WTC11 (cell line): ENCODE data around the gene SLF1. TPM values are rescaled to one million over a fixed set of nuclear protein-coding genes. Genes with fewer than 3 reads are reported as not detected.
"Not testable (repeated sequence)": the region's sequence is repeated elsewhere in the genome, so short reads cannot be mapped to it uniquely, and the experiment has no call there.

Experiments
- ATAC-seq: fragments of 200-7000 bp; cut with Tn5 transposase; 2 replicates; pipeline ENCODE4 v1.10.0; 2021; ENCODE audit warnings: mild to moderate bottlenecking, moderate library complexity
- CTCF ChIA-PET: fragments of 300-600 bp; sonication (Branson Sonifier 250); formaldehyde crosslinking; loops from one replicate; lab custom pipeline; 2021; ENCODE audit warnings: antibody characterized with exemption; lab: Charles Lee
- POLR2A ChIA-PET: fragments of 350-600 bp; sonication (Branson Sonifier 250); formaldehyde crosslinking; loops from one replicate; lab custom pipeline; 2021; ENCODE audit warnings: antibody characterized with exemption; lab: Charles Lee
- DNase-seq: peaks from one replicate; pipeline ENCODE4 v3.0.0; 2021; ENCODE audit warnings: low spot score
- H3K27ac Mint-ChIP-seq: 2 replicates; pipeline ENCODE4 v1.8.0; 2021; ENCODE audit warnings: mixed read lengths
- H3K27me3 Mint-ChIP-seq: 2 replicates; pipeline ENCODE4 v1.8.0; 2021; ENCODE audit warnings: low read depth, mild to moderate bottlenecking, moderate library complexity, mixed read lengths
- H3K36me3 Mint-ChIP-seq: 2 replicates; pipeline ENCODE4 v1.8.0; 2021; ENCODE audit warnings: mixed read lengths
- H3K4me1 Mint-ChIP-seq: 2 replicates; pipeline ENCODE4 v1.8.0; 2022; ENCODE audit warnings: mixed read lengths
- H3K4me3 Mint-ChIP-seq: 2 replicates; pipeline ENCODE4 v1.8.0; 2021; ENCODE audit warnings: mild to moderate bottlenecking, moderate library complexity, mixed read lengths
- H3K9me3 Mint-ChIP-seq: 2 replicates; pipeline ENCODE4 v1.8.0; 2021; ENCODE audit warnings: mixed read lengths
- ARID4B ChIP-seq: sonication (generic); formaldehyde crosslinking; IDR thresholded peaks from 2 replicates; pipeline ENCODE4 v1.8.0; 2023; ENCODE audit warnings: missing genetic modification reagents, mild to moderate bottlenecking, borderline replicate concordance
- ELF4 ChIP-seq: sonication (generic); formaldehyde crosslinking; IDR thresholded peaks from 2 replicates; pipeline ENCODE4 v1.8.1; 2022; ENCODE audit warnings: low read depth, mild to moderate bottlenecking, moderate library complexity, missing genetic modification reagents
- EMX1 ChIP-seq: fragments of 250-450 bp; sonication (Bioruptor Pico); IDR thresholded peaks from 2 replicates; pipeline ENCODE4 v1.8.0; 2021; ENCODE audit warnings: mild to moderate bottlenecking
- ESRRA ChIP-seq: sonication (generic); formaldehyde crosslinking; IDR thresholded peaks from 2 replicates; pipeline ENCODE4 v1.8.1; 2022; ENCODE audit warnings: mild to moderate bottlenecking, missing genetic modification reagents, borderline replicate concordance
- IRF2 ChIP-seq: sonication (generic); formaldehyde crosslinking; IDR thresholded peaks from 2 replicates; pipeline ENCODE4 v1.8.0; 2022; ENCODE audit warnings: low read depth, missing genetic modification reagents, borderline replicate concordance
- NR1H2 ChIP-seq: sonication (generic); formaldehyde crosslinking; IDR thresholded peaks from 2 replicates; pipeline ENCODE4 v1.9.0; 2021; ENCODE audit warnings: mild to moderate bottlenecking, moderate library complexity, missing genetic modification reagents
- USF1 ChIP-seq: sonication (generic); formaldehyde crosslinking; IDR thresholded peaks from 2 replicates; pipeline ENCODE4 v1.8.0; 2022; ENCODE audit warnings: mild to moderate bottlenecking, missing genetic modification reagents
- ZMAT4 ChIP-seq: fragments of 250-450 bp; sonication (Bioruptor Pico); IDR thresholded peaks from 2 replicates; pipeline ENCODE4 v1.9.0; 2021; ENCODE audit warnings: mild to moderate bottlenecking
- ZNF121 ChIP-seq: sonication (generic); formaldehyde crosslinking; IDR thresholded peaks from 2 replicates; pipeline ENCODE4 v1.8.0; 2023; ENCODE audit warnings: missing genetic modification reagents
- ZNF219 ChIP-seq: sonication (generic); formaldehyde crosslinking; IDR thresholded peaks from 2 replicates; pipeline ENCODE4 v1.8.0; 2023; ENCODE audit warnings: missing genetic modification reagents, mild to moderate bottlenecking, borderline replicate concordance
- ZNF416 ChIP-seq: fragments of 250-450 bp; sonication (Bioruptor Pico); IDR thresholded peaks from 2 replicates; pipeline ENCODE4 v1.9.0; 2021; ENCODE audit warnings: mild to moderate bottlenecking, inconsistent platforms
- ZNF423 ChIP-seq: fragments of 250-450 bp; sonication (Bioruptor Pico); IDR thresholded peaks from 2 replicates; pipeline ENCODE4 v2.1.2; 2022; ENCODE audit warnings: mild to moderate bottlenecking, moderate library complexity
- ZNF532 ChIP-seq: fragments of 250-450 bp; sonication (Bioruptor Pico); IDR thresholded peaks from 2 replicates; pipeline ENCODE4 v1.9.0; 2021; ENCODE audit warnings: mild to moderate bottlenecking, borderline replicate concordance
- total RNA-seq: library from RNA; stranded (reverse); gene quantifications from 3 replicates; pipeline ENCODE4 v1.2.3, GENCODE V29; 2021
- TF ChIP-seq, protein P1 (sequence below): sonication (generic); formaldehyde crosslinking; IDR thresholded peaks from 2 replicates; pipeline ENCODE4 v1.8.1; 2022; ENCODE audit warnings: mild to moderate bottlenecking, missing genetic modification reagents, moderate library complexity, borderline replicate concordance
- TF ChIP-seq, protein P2 (sequence below): sonication (generic); formaldehyde crosslinking; IDR thresholded peaks from 2 replicates; pipeline ENCODE4 v1.8.1; 2022; ENCODE audit warnings: missing genetic modification reagents, borderline replicate concordance

SLF1 gene
- total RNA-seq, 1 experiment from 2014 or later = 15.7 TPM

GRCh38 chr5:94571415-94571814 lies 47.1 kb upstream of the SLF1 start:
- no peak for ATAC-seq
- ChIA-PET CTCF (no interaction called here), POLR2A (no interaction called here)
- peaks cover 22% of the 10 kb centered on the region for H3K4me1 Mint-ChIP-seq
- no peaks in the 10 kb centered on the region for H3K9me3 Mint-ChIP-seq
- DNase-seq = no peak
- no peak overlapping the region for H3K27ac Mint-ChIP-seq
- H3K4me3 Mint-ChIP-seq = no peak overlapping the region
- TF ChIP-seq NR1H2 (no peak), ZNF423 (no peak), ZNF121 (CRISPR knock-in tag) (no peak), USF1 (no peak), ARID4B (no peak), ZNF219 (CRISPR knock-in tag) (no peak), EMX1 (CRISPR knock-in tag) (no peak), IRF2 (no peak), ELF4 (no peak), ZNF416 (CRISPR knock-in tag) (no peak), ESRRA (CRISPR knock-in tag) (no peak), ZMAT4 (CRISPR knock-in tag) (no peak)
- TF ChIP-seq, protein P1, sequence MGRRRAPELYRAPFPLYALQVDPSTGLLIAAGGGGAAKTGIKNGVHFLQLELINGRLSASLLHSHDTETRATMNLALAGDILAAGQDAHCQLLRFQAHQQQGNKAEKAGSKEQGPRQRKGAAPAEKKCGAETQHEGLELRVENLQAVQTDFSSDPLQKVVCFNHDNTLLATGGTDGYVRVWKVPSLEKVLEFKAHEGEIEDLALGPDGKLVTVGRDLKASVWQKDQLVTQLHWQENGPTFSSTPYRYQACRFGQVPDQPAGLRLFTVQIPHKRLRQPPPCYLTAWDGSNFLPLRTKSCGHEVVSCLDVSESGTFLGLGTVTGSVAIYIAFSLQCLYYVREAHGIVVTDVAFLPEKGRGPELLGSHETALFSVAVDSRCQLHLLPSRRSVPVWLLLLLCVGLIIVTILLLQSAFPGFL (CRISPR knock-in tag) = no peak
- TF ChIP-seq, protein P2, sequence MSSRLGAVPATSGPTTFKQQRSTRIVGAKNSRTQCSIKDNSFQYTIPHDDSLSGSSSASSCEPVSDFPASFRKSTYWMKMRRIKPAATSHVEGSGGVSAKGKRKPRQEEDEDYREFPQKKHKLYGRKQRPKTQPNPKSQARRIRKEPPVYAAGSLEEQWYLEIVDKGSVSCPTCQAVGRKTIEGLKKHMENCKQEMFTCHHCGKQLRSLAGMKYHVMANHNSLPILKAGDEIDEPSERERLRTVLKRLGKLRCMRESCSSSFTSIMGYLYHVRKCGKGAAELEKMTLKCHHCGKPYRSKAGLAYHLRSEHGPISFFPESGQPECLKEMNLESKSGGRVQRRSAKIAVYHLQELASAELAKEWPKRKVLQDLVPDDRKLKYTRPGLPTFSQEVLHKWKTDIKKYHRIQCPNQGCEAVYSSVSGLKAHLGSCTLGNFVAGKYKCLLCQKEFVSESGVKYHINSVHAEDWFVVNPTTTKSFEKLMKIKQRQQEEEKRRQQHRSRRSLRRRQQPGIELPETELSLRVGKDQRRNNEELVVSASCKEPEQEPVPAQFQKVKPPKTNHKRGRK = no peak
- H3K27me3 Mint-ChIP-seq = no peaks in the 10 kb centered on the region
- H3K36me3 Mint-ChIP-seq = no peaks in the 10 kb centered on the region

DNA sequence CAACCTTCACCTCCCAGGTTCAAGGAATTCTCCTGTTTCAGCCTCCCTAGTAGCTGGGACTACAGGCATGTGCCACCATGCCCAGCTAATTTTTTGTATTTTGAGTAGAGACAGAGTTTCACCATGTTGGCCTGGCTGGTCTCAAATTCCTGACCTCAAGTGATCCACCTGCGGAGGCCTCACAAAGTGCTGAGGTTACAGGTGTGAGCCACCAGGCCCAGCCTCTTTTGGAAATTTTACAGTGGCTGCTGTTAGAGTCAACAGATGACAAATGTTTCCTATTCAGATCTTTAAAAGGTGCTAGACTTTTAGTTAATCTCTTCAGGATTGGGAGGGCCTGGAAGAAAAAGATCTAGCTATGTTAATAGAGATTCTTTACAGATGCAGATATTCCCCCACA lies 45.1 kb upstream of the SLF1 start:
- H3K4me3 Mint-ChIP-seq, H3K9me3 Mint-ChIP-seq, H3K36me3 Mint-ChIP-seq, POLR2A ChIA-PET, H3K27me3 Mint-ChIP-seq: not testable (repeated sequence)
- peak; percentile 22 for DNase-seq
- Mint-ChIP-seq H3K27ac (peak overlapping the region; percentile 92), H3K4me1 (peaks cover 34% of the 10 kb centered on the region)
- peak; percentile 81 for ATAC-seq
- CTCF ChIA-PET = interaction anchor here (0.6 to 3.1 kb wide), 2 partner anchors 49 to 97 kb away, joined by 3 to 6 read pairs; no protein-coding TSS in a partner anchor
- TF ChIP-seq ZNF532 (CRISPR knock-in tag) = 0 out of 2 replicates have a peak, but pooled peaks have one; percentile 11
